NB4 (cell line): ENCODE data around the gene LDLRAD4.

ENCODE experiments used
- DNase-seq: peaks from one replicate; pipeline ENCODE4 v3.0.0; 2010; ENCODE audit warnings: low read depth
- H3K4me3 ChIP-seq: one replicate; pipeline ENCODE4 v1.5.1; 2011; ENCODE audit warnings: mild to moderate bottlenecking, low read depth, low read length, moderate library complexity
- CTCF ChIP-seq: IDR thresholded peaks from one replicate; pipeline ENCODE4 v1.5.1; 2012; ENCODE audit warnings: low read depth, low read length
- MAX ChIP-seq: IDR thresholded peaks from 2 replicates; pipeline ENCODE4 v1.6.1; 2011; ENCODE audit warnings: low read depth, low read length
- MYC ChIP-seq: IDR thresholded peaks from 2 replicates; pipeline ENCODE4 v1.6.1; 2011; ENCODE audit warnings: low read depth, low read length
- POLR2A ChIP-seq: IDR thresholded peaks from 2 replicates; pipeline ENCODE4 v1.6.1; 2011; ENCODE audit warnings: mild to moderate bottlenecking; ENCODE audit not compliant: insufficient read length; ENCODE audit errors: extremely low read depth

Gene LDLRAD4

GRCh38 chr18:13483316-13484270, 265.0 kb downstream of the LDLRAD4 start:
- no peak overlapping the region for H3K4me3 ChIP-seq
- TF ChIP-seq POLR2A, result no peak
- no peak for TF ChIP-seq MYC
- no peak for TF ChIP-seq CTCF
- no peak for TF ChIP-seq MAX
- DNase-seq, result no peak

- TF ChIP-seq POLR2A (no peak), CTCF (no peak), MYC (no peak), MAX (no peak)
- DNase-seq, result no peak
- H3K4me3 ChIP-seq, result no peak overlapping the region
Observed at GRCh38 chr18:13485182-13485581, 266.6 kb downstream of the LDLRAD4 start.

- no peak for DNase-seq
- TF ChIP-seq CTCF, result no peak
- no peak for TF ChIP-seq POLR2A
- no peak for TF ChIP-seq MYC
- TF ChIP-seq MAX, result no peak
- H3K4me3 ChIP-seq, result no peak overlapping the region
Observed at GRCh38 chr18:13485604-13486003, 267.0 kb downstream of the LDLRAD4 start.

GRCh38 chr18:13486284-13486683, 267.7 kb downstream of the LDLRAD4 start:
- DNase-seq, result no peak
- TF ChIP-seq MAX (no peak), MYC (no peak), POLR2A (no peak), CTCF (no peak)
- no peak overlapping the region for H3K4me3 ChIP-seq

- no peak for DNase-seq
Observed at GRCh38 chr18:13486686-13487085, 268.1 kb downstream of the LDLRAD4 start.

More at GRCh38 chr18:13486686-13487085, 268.1 kb downstream of the LDLRAD4 start:
- TF ChIP-seq MYC, result no peak
- no peak for TF ChIP-seq CTCF
- TF ChIP-seq POLR2A, result no peak
- TF ChIP-seq MAX, result no peak
- no peak overlapping the region for H3K4me3 ChIP-seq
